ENCODE data around the gene BAZ2B. TPM values are rescaled to one million over a fixed set of nuclear protein-coding genes. Genes with fewer than 3 reads are reported as not detected.

BAZ2B gene
- total and polyA plus RNA-seq, 3 experiments from 2014 or later = 13.3 to 27.0 (median 15.7) TPM

GRCh38 chr2:159489476-159489875 lies 126.9 kb downstream of the BAZ2B start:
- H3K36me3 Mint-ChIP-seq = peaks cover 5 to 8% (median 7%) of the 10 kb centered on the region in 3 donors
- DNase-seq = no peak
- peaks cover 21 to 42% (median 21%) of the 10 kb centered on the region in 3 donors for H3K4me1 Mint-ChIP-seq
- no peaks in the 10 kb centered on the region for H3K27me3 Mint-ChIP-seq
- ChIA-PET POLR2A (no interaction called here), CTCF (no interaction called here)
- H3K9me3 Mint-ChIP-seq = peaks cover 0 to 4% (median 0%) of the 10 kb centered on the region in 5 donors
- Histone ChIP-seq H3K9me3 (ENCODE audit: low read length) (no peaks in the 10 kb centered on the region), H3K4me3 (ENCODE audit: low read length) (no peak overlapping the region), H3K27ac (ENCODE audit: low read depth, low read length) (no peak overlapping the region), H3K27me3 (ENCODE audit: insufficient read depth, low read length, poor library complexity, severe bottlenecking) (no peaks in the 10 kb centered on the region), H3K36me3 (ENCODE audit: insufficient read depth, low read length) (no peaks in the 10 kb centered on the region), H3K4me1 (ENCODE audit: insufficient read depth, low read length) (no peaks in the 10 kb centered on the region)
- H3K4me3 Mint-ChIP-seq = no peak overlapping the region
- no peak overlapping the region for H3K27ac Mint-ChIP-seq

DNA sequence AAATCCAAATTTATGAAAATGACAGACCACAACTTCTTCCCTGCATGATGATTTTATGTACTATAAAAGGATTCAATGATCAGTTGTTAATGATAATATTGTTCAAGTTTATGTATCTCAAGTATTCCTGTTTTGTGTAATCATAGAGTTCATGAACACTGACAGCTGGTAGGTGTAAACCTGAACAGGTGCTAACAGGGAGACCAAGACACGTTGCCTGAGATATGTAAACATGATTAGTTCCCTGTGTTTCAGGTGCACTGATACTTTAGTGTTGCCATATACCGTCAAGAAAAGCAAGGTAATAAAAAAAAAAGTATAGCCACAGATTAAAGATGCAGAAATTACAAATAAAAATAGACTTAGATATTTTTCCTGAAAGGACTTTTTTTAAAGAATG lies 131.8 kb downstream of the BAZ2B start:
- no peaks in the 10 kb centered on the region for H3K27me3 ChIP-seq (ENCODE audit: insufficient read depth, low read length, poor library complexity, severe bottlenecking)
- ChIA-PET CTCF (no interaction called here), POLR2A (no interaction called here)
- Mint-ChIP-seq H3K4me1 (peaks cover 22 to 39% (median 30%) of the 10 kb centered on the region in 3 donors), H3K36me3 (peaks cover 0 to 10% (median 5%) of the 10 kb centered on the region in 3 donors), H3K27me3 (no peaks in the 10 kb centered on the region), H3K9me3 (no peaks in the 10 kb centered on the region), H3K4me3 (no peak overlapping the region), H3K27ac (peak overlapping the region in 1 of 8 donors; percentile 3)
- no peak overlapping the region for H3K27ac ChIP-seq (ENCODE audit: low read depth, low read length)
- H3K4me1 ChIP-seq (ENCODE audit: insufficient read depth, low read length) = no peaks in the 10 kb centered on the region
- no peak overlapping the region for H3K4me3 ChIP-seq (ENCODE audit: low read length)
- H3K9me3 ChIP-seq (ENCODE audit: low read length) = no peaks in the 10 kb centered on the region
- no peaks in the 10 kb centered on the region for H3K36me3 ChIP-seq (ENCODE audit: insufficient read depth, low read length)
- no peak for DNase-seq

DNA sequence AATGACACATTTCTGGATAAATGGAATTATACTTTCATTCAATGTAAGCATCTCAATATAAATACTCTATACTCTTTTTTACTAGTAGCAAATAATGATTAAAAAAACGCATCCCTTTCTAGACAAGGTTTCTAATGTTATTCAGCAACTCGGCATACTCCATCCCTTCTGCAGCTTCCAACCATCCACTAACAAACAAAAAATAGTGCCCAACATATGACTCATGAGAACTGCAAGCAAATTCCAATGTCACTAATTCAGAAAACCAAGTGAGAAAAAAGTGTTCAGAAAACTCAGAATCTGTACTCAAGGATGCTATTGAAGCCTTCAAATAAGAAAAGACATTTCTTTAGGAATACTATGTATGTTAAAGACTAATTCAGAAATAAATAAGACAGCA lies 140.0 kb downstream of the BAZ2B start:
- ChIA-PET POLR2A (no interaction called here), CTCF (no interaction called here)
- Mint-ChIP-seq H3K36me3 (peaks cover 21 to 36% (median 30%) of the 10 kb centered on the region in 3 donors), H3K27me3 (no peaks in the 10 kb centered on the region), H3K27ac (no peak overlapping the region), H3K4me1 (peaks cover under 1 to 10% (median 7%) of the 10 kb centered on the region in 3 donors), H3K4me3 (no peak overlapping the region), H3K9me3 (peaks cover 0 to 6% (median 5%) of the 10 kb centered on the region in 5 donors)
- H3K4me3 ChIP-seq (ENCODE audit: low read length) = no peak overlapping the region
- no peaks in the 10 kb centered on the region for H3K36me3 ChIP-seq (ENCODE audit: insufficient read depth, low read length)
- H3K9me3 ChIP-seq (ENCODE audit: low read length) = no peaks in the 10 kb centered on the region
- no peaks in the 10 kb centered on the region for H3K4me1 ChIP-seq (ENCODE audit: insufficient read depth, low read length)
- no peak for DNase-seq
- no peaks in the 10 kb centered on the region for H3K27me3 ChIP-seq (ENCODE audit: insufficient read depth, low read length, poor library complexity, severe bottlenecking)
- H3K27ac ChIP-seq (ENCODE audit: low read depth, low read length) = no peak overlapping the region

- Histone ChIP-seq H3K36me3 (ENCODE audit: insufficient read depth, low read length) (no peaks in the 10 kb centered on the region), H3K27ac (ENCODE audit: low read depth, low read length) (no peak overlapping the region), H3K4me1 (ENCODE audit: insufficient read depth, low read length) (no peaks in the 10 kb centered on the region), H3K4me3 (ENCODE audit: low read length) (no peak overlapping the region), H3K9me3 (ENCODE audit: low read length) (no peaks in the 10 kb centered on the region), H3K27me3 (ENCODE audit: insufficient read depth, low read length, poor library complexity, severe bottlenecking) (no peaks in the 10 kb centered on the region)
- DNase-seq = no peak
- CTCF ChIA-PET = no interaction called here
- peaks cover 2 to 10% (median 9%) of the 10 kb centered on the region in 3 donors for H3K4me1 Mint-ChIP-seq
- no peaks in the 10 kb centered on the region for H3K27me3 Mint-ChIP-seq
- H3K27ac Mint-ChIP-seq = no peak overlapping the region
- H3K9me3 Mint-ChIP-seq = peaks cover 0 to 6% (median 5%) of the 10 kb centered on the region in 5 donors
- H3K4me3 Mint-ChIP-seq = no peak overlapping the region
- H3K36me3 Mint-ChIP-seq = peaks cover 23 to 36% (median 30%) of the 10 kb centered on the region in 3 donors
- POLR2A ChIA-PET = no interaction called here
These were observed 140.6 kb downstream of the BAZ2B start for GRCh38 chr2:159475793-159476192.

- CTCF ChIA-PET = no interaction called here
- Mint-ChIP-seq H3K27me3 (no peaks in the 10 kb centered on the region), H3K9me3 (peaks cover 0 to 14% (median 9%) of the 10 kb centered on the region in 5 donors), H3K4me3 (no peak overlapping the region), H3K27ac (peak overlapping the region in 1 of 8 donors; percentile 15), H3K36me3 (peaks cover 22 to 41% (median 40%) of the 10 kb centered on the region in 3 donors), H3K4me1 (peaks cover 17 to 26% (median 18%) of the 10 kb centered on the region in 3 donors)
- DNase-seq = no peak
- H3K27me3 ChIP-seq (ENCODE audit: insufficient read depth, low read length, poor library complexity, severe bottlenecking) = no peaks in the 10 kb centered on the region
- no peaks in the 10 kb centered on the region for H3K4me1 ChIP-seq (ENCODE audit: insufficient read depth, low read length)
- H3K27ac ChIP-seq (ENCODE audit: low read depth, low read length) = no peak overlapping the region
- no peak overlapping the region for H3K4me3 ChIP-seq (ENCODE audit: low read length)
- H3K36me3 ChIP-seq (ENCODE audit: insufficient read depth, low read length) = no peaks in the 10 kb centered on the region
- no peaks in the 10 kb centered on the region for H3K9me3 ChIP-seq (ENCODE audit: low read length)
- POLR2A ChIA-PET = no interaction called here
These were observed 145.0 kb downstream of the BAZ2B start for GRCh38 chr2:159471340-159471739.

DNA sequence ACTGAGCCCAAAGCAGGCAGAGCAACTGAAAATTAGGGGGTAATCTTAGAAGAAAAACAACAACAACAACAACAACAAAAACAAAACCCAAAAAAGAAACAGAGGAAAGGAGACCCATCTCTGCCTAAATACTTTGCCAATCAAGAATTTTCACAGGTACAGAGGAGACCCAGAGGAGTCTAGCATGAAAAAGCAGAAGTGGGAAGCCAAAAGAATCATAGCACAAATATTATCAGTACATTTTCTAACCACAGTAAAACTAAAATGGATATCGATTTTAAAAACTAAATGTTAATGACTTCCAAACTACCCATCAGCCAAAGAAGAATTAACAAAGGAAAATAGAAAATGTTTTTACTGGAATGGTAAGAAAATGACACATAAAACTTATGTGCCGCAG lies 148.1 kb downstream of the BAZ2B start:
- H3K27me3 Mint-ChIP-seq = no peaks in the 10 kb centered on the region
- Histone ChIP-seq H3K4me1 (ENCODE audit: insufficient read depth, low read length) (no peaks in the 10 kb centered on the region), H3K9me3 (ENCODE audit: low read length) (no peaks in the 10 kb centered on the region), H3K4me3 (ENCODE audit: low read length) (no peak overlapping the region), H3K27ac (ENCODE audit: low read depth, low read length) (no peak overlapping the region), H3K27me3 (ENCODE audit: insufficient read depth, low read length, poor library complexity, severe bottlenecking) (no peaks in the 10 kb centered on the region), H3K36me3 (ENCODE audit: insufficient read depth, low read length) (no peaks in the 10 kb centered on the region)
- no peak overlapping the region for H3K27ac Mint-ChIP-seq
- peaks cover 15 to 33% (median 23%) of the 10 kb centered on the region in 3 donors for H3K4me1 Mint-ChIP-seq
- peaks cover 15 to 27% (median 26%) of the 10 kb centered on the region in 3 donors for H3K36me3 Mint-ChIP-seq
- peaks cover 0 to 9% (median 5%) of the 10 kb centered on the region in 5 donors for H3K9me3 Mint-ChIP-seq
- ChIA-PET CTCF (no interaction called here), POLR2A (no interaction called here)
- no peak overlapping the region for H3K4me3 Mint-ChIP-seq
- no peak for DNase-seq

DNA sequence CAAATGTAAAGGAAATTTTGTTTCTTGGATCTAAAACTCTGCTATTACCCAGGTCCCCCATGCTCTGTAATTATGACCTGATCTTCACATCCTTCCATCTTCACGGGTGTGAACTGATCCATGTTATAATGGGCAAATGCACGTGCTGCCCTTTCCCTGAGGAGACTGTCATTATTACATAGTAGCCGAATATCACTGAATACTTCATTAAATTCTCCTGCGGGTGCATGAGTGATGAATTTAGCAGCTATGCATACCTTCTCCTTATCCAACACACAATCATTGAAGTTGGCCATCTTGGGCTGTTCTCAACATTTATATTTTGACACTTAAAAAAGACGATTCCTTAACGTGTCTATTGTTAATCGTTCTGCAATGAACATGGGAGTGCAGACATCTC lies 153.4 kb downstream of the BAZ2B start:
- CTCF ChIA-PET = no interaction called here
- peaks cover 0 to 3% (median 0%) of the 10 kb centered on the region in 5 donors for H3K9me3 Mint-ChIP-seq
- H3K4me3 Mint-ChIP-seq = no peak overlapping the region
- Histone ChIP-seq H3K4me3 (ENCODE audit: low read length) (no peak overlapping the region), H3K36me3 (ENCODE audit: insufficient read depth, low read length) (no peaks in the 10 kb centered on the region), H3K27me3 (ENCODE audit: insufficient read depth, low read length, poor library complexity, severe bottlenecking) (no peaks in the 10 kb centered on the region), H3K4me1 (ENCODE audit: insufficient read depth, low read length) (no peaks in the 10 kb centered on the region), H3K27ac (ENCODE audit: low read depth, low read length) (no peak overlapping the region), H3K9me3 (ENCODE audit: low read length) (no peaks in the 10 kb centered on the region)
- peak overlapping the region in 1 of 8 donors; percentile 9 for H3K27ac Mint-ChIP-seq
- H3K36me3 Mint-ChIP-seq = peaks cover 9 to 14% (median 12%) of the 10 kb centered on the region in 3 donors
- POLR2A ChIA-PET = no interaction called here
- H3K4me1 Mint-ChIP-seq = peaks cover 20 to 58% (median 44%) of the 10 kb centered on the region in 3 donors
- DNase-seq = no peak
- no peaks in the 10 kb centered on the region for H3K27me3 Mint-ChIP-seq

DNA sequence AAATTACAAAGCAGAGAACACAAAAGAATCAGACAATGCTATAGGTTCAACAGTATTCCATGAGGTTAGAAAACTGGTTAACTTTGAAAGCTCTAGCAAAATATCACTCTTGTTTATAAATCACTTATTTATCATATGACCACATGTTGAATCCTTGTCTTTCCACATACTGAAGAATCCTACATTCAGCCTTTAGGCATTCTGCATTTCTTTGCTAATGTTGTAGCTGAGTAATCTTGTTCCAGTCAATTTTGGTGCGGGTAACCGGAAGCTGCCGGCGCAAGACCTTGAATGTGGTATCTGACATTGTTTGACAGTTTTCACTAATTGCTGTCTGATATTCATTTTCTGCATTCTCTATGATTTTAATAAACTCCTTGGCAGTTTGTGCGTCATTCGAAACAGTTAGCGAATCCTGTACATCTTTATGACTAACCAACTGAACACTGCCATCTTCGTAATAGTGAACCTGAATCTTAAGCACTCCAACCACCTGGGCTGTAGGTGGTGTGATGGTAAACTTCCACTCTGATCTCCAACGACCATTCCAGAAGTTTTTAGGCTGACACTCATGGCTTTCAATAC lies 154.1 kb downstream of the BAZ2B start:
- no peaks in the 10 kb centered on the region for H3K9me3 Mint-ChIP-seq
- H3K27me3 Mint-ChIP-seq = no peaks in the 10 kb centered on the region
- Histone ChIP-seq H3K4me1 (ENCODE audit: insufficient read depth, low read length) (peaks cover 4% of the 10 kb centered on the region), H3K27me3 (ENCODE audit: insufficient read depth, low read length, poor library complexity, severe bottlenecking) (no peaks in the 10 kb centered on the region), H3K4me3 (ENCODE audit: low read length) (no peak overlapping the region), H3K27ac (ENCODE audit: low read depth, low read length) (no peak overlapping the region), H3K9me3 (ENCODE audit: low read length) (no peaks in the 10 kb centered on the region), H3K36me3 (ENCODE audit: insufficient read depth, low read length) (no peaks in the 10 kb centered on the region)
- H3K36me3 Mint-ChIP-seq = peaks cover 6 to 10% (median 9%) of the 10 kb centered on the region in 3 donors
- DNase-seq = no peak
- H3K4me3 Mint-ChIP-seq = no peak overlapping the region
- peak overlapping the region in 1 of 8 donors; percentile 25 for H3K27ac Mint-ChIP-seq
- peaks cover 23 to 61% (median 46%) of the 10 kb centered on the region in 3 donors for H3K4me1 Mint-ChIP-seq
- CTCF ChIA-PET = no interaction called here
- POLR2A ChIA-PET = no interaction called here

All from CD8-positive, alpha-beta memory T cell (primary cell).